NCI-H2227 (cell line): ENCODE results near the gene SNRPD3.
"Not testable (repeated sequence)": the region's sequence is repeated elsewhere in the genome, so short reads cannot be mapped to it uniquely, and the experiment has no call there.

ENCODE experiments used
- DNase-seq: peaks from one replicate; lab custom pipeline; 2025; ENCODE audit not compliant: unreplicated experiment; lab: John Stamatoyannopoulos, UW

SNRPD3 gene

GRCh38 chr22:24606340-24606739 lies 50.5 kb downstream of the SNRPD3 start:
- not testable (repeated sequence) for DNase-seq

GRCh38 chr22:24607429-24607983 lies 51.7 kb downstream of the SNRPD3 start:
- DNase-seq = not testable (repeated sequence)

- not testable (repeated sequence) for DNase-seq
Measured at GRCh38 chr22:24608327-24608726, 52.5 kb downstream of the SNRPD3 start.

- not testable (repeated sequence) for DNase-seq
Measured at GRCh38 chr22:24609888-24610287, 54.1 kb downstream of the SNRPD3 start.

- DNase-seq = not testable (repeated sequence)
Measured at GRCh38 chr22:24614794-24615193, 59.0 kb downstream of the SNRPD3 start.

GRCh38 chr22:24621244-24621643 lies 65.4 kb downstream of the SNRPD3 start:
- DNase-seq = not testable (repeated sequence)

- not testable (repeated sequence) for DNase-seq
Measured at GRCh38 chr22:24622596-24622995, 66.8 kb downstream of the SNRPD3 start.
